SK-N-MC (cell line): ENCODE data around the gene TTC19.

ENCODE experiments used
- DNase-seq: peaks from one replicate; pipeline ENCODE4 v3.0.0-alpha.2; 2011; ENCODE audit warnings: low read depth, low spot score
- H3K27ac ChIP-seq: fragments of 200-600 bp; sonication (generic); 2 replicates; pipeline ENCODE4 v1.5.1; 2016; ENCODE audit warnings: mixed run types
- H3K36me3 ChIP-seq: fragments of 200-600 bp; sonication (generic); 2 replicates; pipeline ENCODE4 v1.6.1; 2017; ENCODE audit warnings: antibody characterized with exemption, low read length, mixed read lengths; ENCODE audit not compliant: insufficient read depth
- H3K4me3 ChIP-seq: fragments of 200-600 bp; sonication (generic); 2 replicates; pipeline ENCODE4 v1.5.1; 2016
- H3K9ac ChIP-seq: fragments of 200-600 bp; sonication (generic); 2 replicates; pipeline ENCODE4 v1.8.0; 2017; ENCODE audit warnings: mixed run types, mixed read lengths; ENCODE audit not compliant: insufficient read length
- H3K9me3 ChIP-seq: fragments of 200-600 bp; sonication (generic); 2 replicates; pipeline ENCODE4 v1.6.1; 2017; ENCODE audit warnings: low read depth, mild to moderate bottlenecking, antibody characterized with exemption, low read length, moderate library complexity, mixed read lengths
- EZH2 ChIP-seq: fragments of 200-600 bp; sonication (generic); IDR thresholded peaks from one replicate; pipeline ENCODE4 v1.6.1; 2017; ENCODE audit warnings: antibody characterized with exemption
- FOXP2 ChIP-seq: optimal IDR thresholded peaks from 2 replicates; pipeline ENCODE3; 2011; ENCODE audit warnings: mild to moderate bottlenecking, moderate library complexity; ENCODE audit not compliant: insufficient read depth; ENCODE audit errors: extremely low read length, control extremely low read depth
- POLR2AphosphoS5 ChIP-seq: IDR thresholded peaks from 2 replicates; pipeline ENCODE4 v1.6.1; 2012; ENCODE audit warnings: mild to moderate bottlenecking, low read depth, low read length, borderline replicate concordance

Gene TTC19

DNA sequence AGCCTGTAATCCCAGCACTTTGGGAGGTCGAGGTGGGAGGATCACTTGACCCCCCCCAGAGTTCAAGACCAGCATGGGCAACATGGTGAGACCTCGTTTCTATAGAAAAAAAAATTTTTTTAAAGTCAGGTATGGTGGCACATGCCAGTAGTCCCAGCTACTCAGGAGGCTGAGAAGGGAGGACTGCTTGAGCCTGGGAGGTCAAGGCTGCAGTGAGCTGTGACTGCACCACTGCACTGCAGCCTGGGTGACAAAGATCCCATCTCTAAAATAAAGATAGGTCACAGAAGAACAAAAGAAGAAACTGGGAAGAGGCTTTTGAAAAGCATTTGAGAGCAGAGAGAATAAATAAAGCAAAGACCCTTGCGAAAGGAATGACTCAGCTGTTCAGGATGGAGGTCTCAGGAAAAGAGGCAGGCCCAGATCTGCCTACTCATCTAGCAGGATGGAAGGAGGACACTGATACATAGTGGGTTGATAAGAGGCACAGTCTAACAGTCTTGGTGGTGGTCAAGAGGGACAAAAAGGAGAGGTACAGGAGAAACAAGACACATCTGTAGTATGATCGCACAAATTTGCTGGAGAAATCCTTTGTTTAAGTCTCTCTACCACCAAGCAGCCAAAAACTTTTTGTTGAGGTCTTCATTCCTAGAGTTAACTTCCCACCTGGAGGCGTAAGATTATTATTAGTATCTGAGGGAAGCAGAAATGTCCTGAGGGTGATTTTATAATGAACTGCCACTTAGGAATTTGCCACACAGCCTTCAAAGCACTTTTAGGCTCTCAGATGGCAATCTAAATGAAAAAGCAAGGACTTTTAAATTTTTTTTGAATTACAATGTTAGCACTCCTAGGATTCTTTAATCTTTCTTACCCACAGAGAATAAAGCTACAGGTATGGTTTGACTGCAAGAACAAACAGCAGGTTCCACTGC is 17.7 kb upstream of the TTC19 start:
- Histone ChIP-seq H3K27ac (peak overlapping the region; percentile 50), H3K9me3 (no peaks in the 10 kb centered on the region), H3K36me3 (peaks cover 9% of the 10 kb centered on the region; the same call in 1 of the 2 replicates), H3K4me3 (no peak overlapping the region), H3K9ac (peak overlapping the region; percentile 12)
- DNase-seq: no peak
- TF ChIP-seq POLR2AphosphoS5 (no peak), EZH2 (no peak), FOXP2 (no peak)

- H3K9me3 ChIP-seq: no peaks in the 10 kb centered on the region
- DNase-seq: no peak
- no peak overlapping the region for H3K9ac ChIP-seq
- H3K27ac ChIP-seq: no peak overlapping the region
- no peak for TF ChIP-seq EZH2
- no peak for TF ChIP-seq POLR2AphosphoS5
- TF ChIP-seq FOXP2: no peak
- H3K36me3 ChIP-seq: peaks cover 8% of the 10 kb centered on the region
- no peak overlapping the region for H3K4me3 ChIP-seq
Measured at GRCh38 chr17:15996322-15996721, 3.3 kb upstream of the TTC19 start.

DNA sequence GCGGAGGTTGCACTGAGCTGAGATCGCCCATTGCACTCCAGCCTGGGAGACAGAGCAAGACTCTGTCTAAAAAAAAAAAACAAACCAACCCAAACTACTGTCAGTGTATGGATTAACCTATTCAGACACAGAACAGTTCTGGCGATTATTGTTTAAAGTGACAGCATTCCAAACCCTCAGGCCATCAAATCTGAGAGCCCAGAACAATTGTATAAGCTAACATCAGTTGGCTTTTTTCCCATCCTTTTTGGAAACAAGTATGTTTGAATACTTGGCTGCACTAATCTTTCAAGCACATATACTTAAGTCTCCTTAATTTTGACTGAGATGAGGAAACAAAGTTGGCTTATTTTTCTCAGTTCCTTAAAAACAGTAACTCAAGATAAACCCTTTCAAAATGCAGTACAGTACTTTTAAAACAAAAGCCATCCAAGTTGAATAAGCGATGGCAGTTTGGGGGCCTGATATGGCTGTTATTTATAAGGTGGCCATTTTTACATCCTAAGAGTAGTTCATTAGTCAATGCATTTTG is 1.5 kb upstream of the TTC19 start:
- no peak for DNase-seq
- Histone ChIP-seq H3K9ac (no peak overlapping the region), H3K9me3 (no peaks in the 10 kb centered on the region), H3K27ac (no peak overlapping the region), H3K4me3 (peak overlapping the region; percentile 94), H3K36me3 (peaks cover 26% of the 10 kb centered on the region)
- TF ChIP-seq POLR2AphosphoS5 (no peak), EZH2 (no peak), FOXP2 (no peak)

DNA sequence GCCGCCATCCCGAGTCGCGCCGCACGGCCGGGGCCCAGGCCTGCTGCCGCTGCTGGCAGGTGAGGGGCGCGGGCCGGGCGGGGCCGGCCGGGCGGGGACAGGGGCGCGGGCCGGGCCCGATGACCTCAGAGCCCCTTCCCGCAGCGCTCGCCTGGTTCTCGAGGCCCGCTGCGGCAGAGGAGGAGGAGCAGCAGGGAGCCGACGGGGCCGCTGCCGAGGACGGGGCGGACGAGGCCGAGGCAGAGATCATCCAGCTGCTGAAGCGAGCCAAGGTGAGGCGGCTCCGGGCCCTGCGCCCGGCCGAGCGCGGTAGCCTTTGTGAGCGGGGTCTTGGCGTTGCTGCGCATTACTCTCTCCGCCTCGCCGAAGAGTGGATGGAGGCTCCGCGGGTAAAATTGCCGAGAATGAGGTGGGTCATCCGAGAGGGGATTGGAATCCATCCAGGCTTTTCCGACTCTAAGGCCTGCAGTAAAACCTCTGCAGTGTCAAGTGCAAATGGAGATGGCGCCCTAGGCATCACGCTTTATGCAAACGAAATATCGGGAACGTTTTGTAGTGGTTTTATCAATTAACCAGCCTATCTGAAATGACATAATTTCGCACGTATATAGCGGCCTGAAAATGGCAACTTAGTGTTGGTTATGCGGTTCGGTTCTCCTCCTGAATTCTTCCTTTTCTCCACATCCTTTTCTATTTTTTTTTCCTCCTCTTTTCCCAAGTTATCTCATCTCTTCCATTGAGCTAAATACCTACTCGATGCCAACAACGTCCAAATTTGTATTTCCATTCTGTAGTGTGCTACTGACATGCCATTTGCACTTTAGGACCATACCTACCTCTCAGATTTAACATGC is 577 bp downstream of the TTC19 start:
- Histone ChIP-seq H3K36me3 (peaks cover 45% of the 10 kb centered on the region), H3K9me3 (no peaks in the 10 kb centered on the region), H3K4me3 (peak overlapping the region; percentile 94), H3K27ac (no peak overlapping the region), H3K9ac (peak overlapping the region; percentile 84)
- DNase-seq: no peak
- no peak for TF ChIP-seq POLR2AphosphoS5
- no peak for TF ChIP-seq FOXP2
- no peak for TF ChIP-seq EZH2

- no peak for DNase-seq
- H3K9ac ChIP-seq: no peak overlapping the region
- no peak overlapping the region for H3K27ac ChIP-seq
- H3K9me3 ChIP-seq: no peaks in the 10 kb centered on the region
- H3K36me3 ChIP-seq: peaks cover 52% of the 10 kb centered on the region
- H3K4me3 ChIP-seq: peak overlapping the region; percentile 94
- TF ChIP-seq EZH2 (no peak), POLR2AphosphoS5 (no peak), FOXP2 (no peak)
Measured at GRCh38 chr17:16001226-16001897, 1.7 kb downstream of the TTC19 start.

- Histone ChIP-seq H3K9me3 (no peaks in the 10 kb centered on the region), H3K36me3 (peaks cover 66% of the 10 kb centered on the region), H3K27ac (no peak overlapping the region), H3K9ac (no peak overlapping the region), H3K4me3 (no peak overlapping the region)
- DNase-seq: no peak
- TF ChIP-seq EZH2: no peak
- TF ChIP-seq FOXP2: no peak
- TF ChIP-seq POLR2AphosphoS5: no peak
Measured at GRCh38 chr17:16002708-16003260, 3.2 kb downstream of the TTC19 start.

- no peak for DNase-seq
- H3K9me3 ChIP-seq: no peaks in the 10 kb centered on the region
- H3K36me3 ChIP-seq: peaks cover 77% of the 10 kb centered on the region
- no peak overlapping the region for H3K4me3 ChIP-seq
- no peak overlapping the region for H3K9ac ChIP-seq
- H3K27ac ChIP-seq: no peak overlapping the region
- TF ChIP-seq POLR2AphosphoS5 (no peak), EZH2 (no peak), FOXP2 (no peak)
Measured at GRCh38 chr17:16003841-16004240, 4.2 kb downstream of the TTC19 start.

DNA sequence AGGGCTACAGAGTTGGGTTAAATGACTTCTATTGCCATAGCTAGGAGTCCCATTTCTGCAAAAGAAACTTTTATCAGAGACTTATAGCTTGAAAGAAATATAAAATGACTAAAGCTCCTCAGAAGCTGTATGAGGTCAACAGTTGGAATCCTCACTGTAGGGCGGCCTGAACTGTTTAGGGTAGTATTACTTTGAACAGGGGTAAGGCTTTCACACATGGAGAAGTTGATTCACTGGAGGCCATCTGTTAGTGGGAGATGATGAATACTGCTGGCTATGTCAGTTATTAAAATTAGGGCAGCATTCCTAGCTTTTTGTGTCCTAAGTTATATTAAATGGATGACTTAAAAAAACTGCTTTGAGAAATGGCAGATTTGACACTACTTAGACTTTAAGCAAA is 6.0 kb downstream of the TTC19 start:
- no peak for DNase-seq
- TF ChIP-seq FOXP2 (no peak), POLR2AphosphoS5 (no peak), EZH2 (no peak)

More for the DNA sequence above, 6.0 kb downstream of the TTC19 start:
- Histone ChIP-seq H3K27ac (no peak overlapping the region), H3K4me3 (no peak overlapping the region), H3K36me3 (peaks cover 82% of the 10 kb centered on the region), H3K9ac (no peak overlapping the region), H3K9me3 (no peaks in the 10 kb centered on the region)
